ENCODE results near the gene GPR176.

GPR176 gene

GRCh38 chr15:39804026-39804425 is 116.0 kb downstream of the GPR176 start:
- H3K4me3 ChIP-seq (ENCODE audit: low read depth in 1 of 5, low read length in 5 of 5): no peak overlapping the region
- peaks cover 0 to 5% (median 0%) of the 10 kb centered on the region in 5 donors for H3K36me3 ChIP-seq (ENCODE audit: control insufficient read depth in 5 of 5, insufficient read depth in 5 of 5, low read length in 5 of 5)
- no peaks in the 10 kb centered on the region for H3K27me3 ChIP-seq (ENCODE audit: control insufficient read depth in 5 of 5, insufficient read depth in 4 of 5, low read length in 5 of 5)
- H3K27ac ChIP-seq (ENCODE audit: low read depth, low read length): no peak overlapping the region
- H3K9me3 ChIP-seq (ENCODE audit: control insufficient read depth in 5 of 5, low read length in 5 of 5): no peaks in the 10 kb centered on the region
- H3K4me1 ChIP-seq (ENCODE audit: control insufficient read depth in 5 of 5, insufficient read depth in 5 of 5, low read length in 5 of 5): no peaks in the 10 kb centered on the region
- H3K9ac ChIP-seq (ENCODE audit: low read length in 5 of 5): no peak overlapping the region

- Histone ChIP-seq H3K36me3 (ENCODE audit: control insufficient read depth in 5 of 5, insufficient read depth in 5 of 5, low read length in 5 of 5) (peaks cover 0 to 5% (median 0%) of the 10 kb centered on the region in 5 donors), H3K9me3 (ENCODE audit: control insufficient read depth in 5 of 5, low read length in 5 of 5) (no peaks in the 10 kb centered on the region), H3K27me3 (ENCODE audit: control insufficient read depth in 5 of 5, insufficient read depth in 4 of 5, low read length in 5 of 5) (no peaks in the 10 kb centered on the region), H3K4me1 (ENCODE audit: control insufficient read depth in 5 of 5, insufficient read depth in 5 of 5, low read length in 5 of 5) (no peaks in the 10 kb centered on the region), H3K9ac (ENCODE audit: low read length in 5 of 5) (no peak overlapping the region), H3K27ac (ENCODE audit: low read depth, low read length) (no peak overlapping the region), H3K4me3 (ENCODE audit: low read depth in 1 of 5, low read length in 5 of 5) (no peak overlapping the region)
These were observed 117.0 kb downstream of the GPR176 start for GRCh38 chr15:39803016-39803415.

- no peak overlapping the region for H3K4me3 ChIP-seq (ENCODE audit: low read depth in 1 of 5, low read length in 5 of 5)
- no peak overlapping the region for H3K27ac ChIP-seq (ENCODE audit: low read depth, low read length)
- H3K9me3 ChIP-seq (ENCODE audit: control insufficient read depth in 5 of 5, low read length in 5 of 5): no peaks in the 10 kb centered on the region
- no peak overlapping the region for H3K9ac ChIP-seq (ENCODE audit: low read length in 5 of 5)
- H3K36me3 ChIP-seq (ENCODE audit: control insufficient read depth in 5 of 5, insufficient read depth in 5 of 5, low read length in 5 of 5): peaks cover 0 to 5% (median 0%) of the 10 kb centered on the region in 5 donors
- no peaks in the 10 kb centered on the region for H3K4me1 ChIP-seq (ENCODE audit: control insufficient read depth in 5 of 5, insufficient read depth in 5 of 5, low read length in 5 of 5)
- no peaks in the 10 kb centered on the region for H3K27me3 ChIP-seq (ENCODE audit: control insufficient read depth in 5 of 5, insufficient read depth in 4 of 5, low read length in 5 of 5)
These were observed 118.3 kb downstream of the GPR176 start for GRCh38 chr15:39801641-39802309.

- Histone ChIP-seq H3K4me3 (ENCODE audit: low read depth in 1 of 5, low read length in 5 of 5) (no peak overlapping the region), H3K9me3 (ENCODE audit: control insufficient read depth in 5 of 5, low read length in 5 of 5) (no peaks in the 10 kb centered on the region), H3K36me3 (ENCODE audit: control insufficient read depth in 5 of 5, insufficient read depth in 5 of 5, low read length in 5 of 5) (peaks cover 0 to 5% (median 0%) of the 10 kb centered on the region in 5 donors), H3K9ac (ENCODE audit: low read length in 5 of 5) (no peak overlapping the region), H3K27me3 (ENCODE audit: control insufficient read depth in 5 of 5, insufficient read depth in 4 of 5, low read length in 5 of 5) (peaks cover 0 to 2% (median 0%) of the 10 kb centered on the region in 5 donors), H3K4me1 (ENCODE audit: control insufficient read depth in 5 of 5, insufficient read depth in 5 of 5, low read length in 5 of 5) (no peaks in the 10 kb centered on the region), H3K27ac (ENCODE audit: low read depth, low read length) (no peak overlapping the region)
These were observed 120.5 kb downstream of the GPR176 start for GRCh38 chr15:39799552-39800011.

- H3K9me3 ChIP-seq (ENCODE audit: control insufficient read depth in 5 of 5, low read length in 5 of 5): no peaks in the 10 kb centered on the region
- peaks cover 0 to 2% (median 0%) of the 10 kb centered on the region in 5 donors for H3K27me3 ChIP-seq (ENCODE audit: control insufficient read depth in 5 of 5, insufficient read depth in 4 of 5, low read length in 5 of 5)
- no peaks in the 10 kb centered on the region for H3K4me1 ChIP-seq (ENCODE audit: control insufficient read depth in 5 of 5, insufficient read depth in 5 of 5, low read length in 5 of 5)
- H3K9ac ChIP-seq (ENCODE audit: low read length in 5 of 5): no peak overlapping the region
- peaks cover 0 to 5% (median 0%) of the 10 kb centered on the region in 5 donors for H3K36me3 ChIP-seq (ENCODE audit: control insufficient read depth in 5 of 5, insufficient read depth in 5 of 5, low read length in 5 of 5)
- no peak overlapping the region for H3K27ac ChIP-seq (ENCODE audit: low read depth, low read length)
- H3K4me3 ChIP-seq (ENCODE audit: low read depth in 1 of 5, low read length in 5 of 5): no peak overlapping the region
These were observed 121.7 kb downstream of the GPR176 start for GRCh38 chr15:39798382-39798781.

GRCh38 chr15:39797407-39797806 is 122.7 kb downstream of the GPR176 start:
- Histone ChIP-seq H3K27ac (ENCODE audit: low read depth, low read length) (no peak overlapping the region), H3K4me3 (ENCODE audit: low read depth in 1 of 5, low read length in 5 of 5) (no peak overlapping the region), H3K9ac (ENCODE audit: low read length in 5 of 5) (no peak overlapping the region), H3K4me1 (ENCODE audit: control insufficient read depth in 5 of 5, insufficient read depth in 5 of 5, low read length in 5 of 5) (peaks cover 0 to 6% (median 5%) of the 10 kb centered on the region in 5 donors), H3K9me3 (ENCODE audit: control insufficient read depth in 5 of 5, low read length in 5 of 5) (no peaks in the 10 kb centered on the region), H3K36me3 (ENCODE audit: control insufficient read depth in 5 of 5, insufficient read depth in 5 of 5, low read length in 5 of 5) (peaks cover 0 to 5% (median 0%) of the 10 kb centered on the region in 5 donors), H3K27me3 (ENCODE audit: control insufficient read depth in 5 of 5, insufficient read depth in 4 of 5, low read length in 5 of 5) (peaks cover 0 to 2% (median 0%) of the 10 kb centered on the region in 5 donors)

GRCh38 chr15:39796601-39797000 is 123.5 kb downstream of the GPR176 start:
- Histone ChIP-seq H3K9me3 (ENCODE audit: control insufficient read depth in 5 of 5, low read length in 5 of 5) (no peaks in the 10 kb centered on the region), H3K27me3 (ENCODE audit: control insufficient read depth in 5 of 5, insufficient read depth in 4 of 5, low read length in 5 of 5) (peaks cover 0 to 2% (median 0%) of the 10 kb centered on the region in 5 donors), H3K4me1 (ENCODE audit: control insufficient read depth in 5 of 5, insufficient read depth in 5 of 5, low read length in 5 of 5) (peaks cover 0 to 13% (median 10%) of the 10 kb centered on the region in 5 donors), H3K9ac (ENCODE audit: low read length in 5 of 5) (no peak overlapping the region), H3K27ac (ENCODE audit: low read depth, low read length) (no peak overlapping the region), H3K36me3 (ENCODE audit: control insufficient read depth in 5 of 5, insufficient read depth in 5 of 5, low read length in 5 of 5) (peaks cover 0 to 4% (median 0%) of the 10 kb centered on the region in 5 donors), H3K4me3 (ENCODE audit: low read depth in 1 of 5, low read length in 5 of 5) (no peak overlapping the region)

GRCh38 chr15:39795486-39795885 is 124.6 kb downstream of the GPR176 start:
- H3K27ac ChIP-seq (ENCODE audit: low read depth, low read length): no peak overlapping the region

GRCh38 chr15:39794954-39795353 is 125.1 kb downstream of the GPR176 start:
- Histone ChIP-seq H3K27me3 (ENCODE audit: control insufficient read depth in 5 of 5, insufficient read depth in 4 of 5, low read length in 5 of 5) (peaks cover 0 to 2% (median 0%) of the 10 kb centered on the region in 5 donors), H3K36me3 (ENCODE audit: control insufficient read depth in 5 of 5, insufficient read depth in 5 of 5, low read length in 5 of 5) (no peaks in the 10 kb centered on the region), H3K9me3 (ENCODE audit: control insufficient read depth in 5 of 5, low read length in 5 of 5) (no peaks in the 10 kb centered on the region), H3K9ac (ENCODE audit: low read length in 5 of 5) (no peak overlapping the region), H3K4me1 (ENCODE audit: control insufficient read depth in 5 of 5, insufficient read depth in 5 of 5, low read length in 5 of 5) (peaks cover 0 to 13% (median 10%) of the 10 kb centered on the region in 5 donors), H3K27ac (ENCODE audit: low read depth, low read length) (no peak overlapping the region), H3K4me3 (ENCODE audit: low read depth in 1 of 5, low read length in 5 of 5) (no peak overlapping the region)

More at GRCh38 chr15:39795486-39795885, 124.6 kb downstream of the GPR176 start:
- Histone ChIP-seq H3K9ac (ENCODE audit: low read length in 5 of 5) (no peak overlapping the region), H3K27me3 (ENCODE audit: control insufficient read depth in 5 of 5, insufficient read depth in 4 of 5, low read length in 5 of 5) (peaks cover 0 to 2% (median 0%) of the 10 kb centered on the region in 5 donors), H3K36me3 (ENCODE audit: control insufficient read depth in 5 of 5, insufficient read depth in 5 of 5, low read length in 5 of 5) (no peaks in the 10 kb centered on the region), H3K9me3 (ENCODE audit: control insufficient read depth in 5 of 5, low read length in 5 of 5) (no peaks in the 10 kb centered on the region), H3K4me3 (ENCODE audit: low read depth in 1 of 5, low read length in 5 of 5) (no peak overlapping the region), H3K4me1 (ENCODE audit: control insufficient read depth in 5 of 5, insufficient read depth in 5 of 5, low read length in 5 of 5) (peaks cover 0 to 13% (median 10%) of the 10 kb centered on the region in 5 donors)

- H3K9me3 ChIP-seq (ENCODE audit: control insufficient read depth in 5 of 5, low read length in 5 of 5): no peaks in the 10 kb centered on the region
- no peak overlapping the region for H3K4me3 ChIP-seq (ENCODE audit: low read depth in 1 of 5, low read length in 5 of 5)
- H3K27ac ChIP-seq (ENCODE audit: low read depth, low read length): no peak overlapping the region
- no peak overlapping the region for H3K9ac ChIP-seq (ENCODE audit: low read length in 5 of 5)
- peaks cover 0 to 2% (median 0%) of the 10 kb centered on the region in 5 donors for H3K27me3 ChIP-seq (ENCODE audit: control insufficient read depth in 5 of 5, insufficient read depth in 4 of 5, low read length in 5 of 5)
- no peaks in the 10 kb centered on the region for H3K36me3 ChIP-seq (ENCODE audit: control insufficient read depth in 5 of 5, insufficient read depth in 5 of 5, low read length in 5 of 5)
- peaks cover 0 to 13% (median 10%) of the 10 kb centered on the region in 5 donors for H3K4me1 ChIP-seq (ENCODE audit: control insufficient read depth in 5 of 5, insufficient read depth in 5 of 5, low read length in 5 of 5)
These were observed 126.1 kb downstream of the GPR176 start for GRCh38 chr15:39793923-39794322.

Data from subcutaneous abdominal adipose tissue (tissue), 5 donors.